Measurements from ENCODE around the gene TTC27. TPM values are rescaled to one million over a fixed set of nuclear protein-coding genes. Genes with fewer than 3 reads are reported as not detected.

TTC27 gene
- polyA plus RNA-seq, 3 donors = 4.0 to 4.8 (median 4.4) TPM

DNA sequence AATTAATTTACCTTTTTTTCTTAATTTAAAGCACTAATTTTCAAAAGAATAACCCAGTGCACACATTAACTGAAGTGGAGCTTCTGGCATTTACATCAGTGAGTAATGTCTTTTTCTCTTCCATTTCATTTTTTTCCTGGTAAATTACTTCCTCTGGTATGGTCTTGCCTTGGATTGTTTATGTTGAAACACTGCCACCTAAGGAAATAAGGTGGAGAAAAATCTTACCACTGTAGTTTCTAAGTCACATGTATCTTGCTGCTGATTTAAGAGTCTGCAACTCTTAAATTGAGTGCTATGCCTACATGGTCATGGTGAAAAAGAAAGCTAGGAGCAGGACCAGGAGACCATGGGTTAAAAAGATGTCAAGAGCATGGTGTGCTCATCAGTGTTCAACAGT is 51.0 kb downstream of the TTC27 start:
- intact Hi-C loops (cut with micrococcal nuclease) = no loop called here
- no peaks in the 10 kb centered on the region for H3K79me2 ChIP-seq (ENCODE audit: insufficient read depth, low read length)
- H3K9ac ChIP-seq (ENCODE audit: insufficient read depth, low read length, poor library complexity, severe bottlenecking) = no peak overlapping the region
- Mint-ChIP-seq H3K36me3 (peaks cover 31 to 49% of the 10 kb centered on the region in 2 donors), H3K27me3 (ENCODE audit: low read depth in 3 of 3) (no peaks in the 10 kb centered on the region), H3K4me3 (no peak overlapping the region), H3K27ac (no peak overlapping the region), H3K9me3 (peaks cover 0 to 5% (median 0%) of the 10 kb centered on the region in 7 donors), H3K4me1 (no peaks in the 10 kb centered on the region)
- no peaks in the 10 kb centered on the region for H4K20me1 ChIP-seq (ENCODE audit: insufficient read depth, low read length)
- H3K4me2 ChIP-seq (replicated peaks; ENCODE audit: extremely low read depth, low read length, poor library complexity, severe bottlenecking) = no peak overlapping the region
- no peaks in the 10 kb centered on the region for H3K9me3 ChIP-seq (replicated peaks in 1 of 2; ENCODE audit: control insufficient read depth in 1 of 2, insufficient read depth in 1 of 2, low read length in 2 of 2)
- TF ChIP-seq, protein P1, sequence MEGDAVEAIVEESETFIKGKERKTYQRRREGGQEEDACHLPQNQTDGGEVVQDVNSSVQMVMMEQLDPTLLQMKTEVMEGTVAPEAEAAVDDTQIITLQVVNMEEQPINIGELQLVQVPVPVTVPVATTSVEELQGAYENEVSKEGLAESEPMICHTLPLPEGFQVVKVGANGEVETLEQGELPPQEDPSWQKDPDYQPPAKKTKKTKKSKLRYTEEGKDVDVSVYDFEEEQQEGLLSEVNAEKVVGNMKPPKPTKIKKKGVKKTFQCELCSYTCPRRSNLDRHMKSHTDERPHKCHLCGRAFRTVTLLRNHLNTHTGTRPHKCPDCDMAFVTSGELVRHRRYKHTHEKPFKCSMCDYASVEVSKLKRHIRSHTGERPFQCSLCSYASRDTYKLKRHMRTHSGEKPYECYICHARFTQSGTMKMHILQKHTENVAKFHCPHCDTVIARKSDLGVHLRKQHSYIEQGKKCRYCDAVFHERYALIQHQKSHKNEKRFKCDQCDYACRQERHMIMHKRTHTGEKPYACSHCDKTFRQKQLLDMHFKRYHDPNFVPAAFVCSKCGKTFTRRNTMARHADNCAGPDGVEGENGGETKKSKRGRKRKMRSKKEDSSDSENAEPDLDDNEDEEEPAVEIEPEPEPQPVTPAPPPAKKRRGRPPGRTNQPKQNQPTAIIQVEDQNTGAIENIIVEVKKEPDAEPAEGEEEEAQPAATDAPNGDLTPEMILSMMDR (IDR thresholded peaks at IDR 0.05) = no peak
- DNase-seq = no peak
- H3K4me3 ChIP-seq (replicated peaks in 1 of 3; ENCODE audit: low read depth in 2 of 3, low read length in 3 of 3) = no peak overlapping the region
- no peak overlapping the region for H2AFZ ChIP-seq (ENCODE audit: insufficient read depth, low read depth, low read length, poor library complexity, severe bottlenecking)
- H3K27me3 ChIP-seq (ENCODE audit: control insufficient read depth in 2 of 2, insufficient read depth in 2 of 2, low read length in 2 of 2) = no peaks in the 10 kb centered on the region
- no peaks in the 10 kb centered on the region for H3K4me1 ChIP-seq (ENCODE audit: control insufficient read depth in 1 of 2, insufficient read depth in 2 of 2, low read length in 2 of 2)
- H3K36me3 ChIP-seq (replicated peaks in 1 of 2; ENCODE audit: control insufficient read depth in 1 of 2, insufficient read depth in 2 of 2, low read length in 2 of 2) = peaks cover 15 to 41% of the 10 kb centered on the region in 2 donors
- H3K27ac ChIP-seq (ENCODE audit: low read depth in 1 of 2, low read length in 2 of 2) = no peak overlapping the region

DNA sequence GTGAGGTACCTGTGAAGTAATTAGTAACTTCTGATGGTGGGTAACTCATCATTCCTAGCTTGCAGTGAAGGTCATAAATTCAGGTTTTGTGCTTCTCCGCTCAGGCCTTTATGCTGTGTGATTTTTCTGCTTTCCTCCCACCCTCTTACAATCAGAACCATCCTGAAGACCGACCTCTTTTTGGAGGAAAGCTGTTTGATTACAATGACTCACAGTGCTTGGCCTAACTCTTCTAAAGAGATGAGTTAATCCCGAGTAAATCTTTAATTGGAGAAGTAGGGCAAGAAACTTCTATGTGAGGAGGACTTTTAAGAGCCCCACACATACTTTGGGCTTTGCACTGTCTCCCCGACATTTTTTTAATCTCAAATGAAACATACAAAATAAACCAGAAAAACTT is 53.1 kb downstream of the TTC27 start:
- Histone ChIP-seq H3K4me3 (replicated peaks in 1 of 3; ENCODE audit: low read depth in 2 of 3, low read length in 3 of 3) (no peak overlapping the region), H3K9me3 (replicated peaks in 1 of 2; ENCODE audit: control insufficient read depth in 1 of 2, insufficient read depth in 1 of 2, low read length in 2 of 2) (no peaks in the 10 kb centered on the region), H3K27me3 (ENCODE audit: control insufficient read depth in 2 of 2, insufficient read depth in 2 of 2, low read length in 2 of 2) (no peaks in the 10 kb centered on the region), H3K9ac (ENCODE audit: insufficient read depth, low read length, poor library complexity, severe bottlenecking) (no peak overlapping the region), H3K4me2 (replicated peaks; ENCODE audit: extremely low read depth, low read length, poor library complexity, severe bottlenecking) (no peak overlapping the region), H3K36me3 (replicated peaks in 1 of 2; ENCODE audit: control insufficient read depth in 1 of 2, insufficient read depth in 2 of 2, low read length in 2 of 2) (peaks cover 15 to 25% of the 10 kb centered on the region in 2 donors), H3K79me2 (ENCODE audit: insufficient read depth, low read length) (no peaks in the 10 kb centered on the region), H3K4me1 (ENCODE audit: control insufficient read depth in 1 of 2, insufficient read depth in 2 of 2, low read length in 2 of 2) (no peaks in the 10 kb centered on the region), H2AFZ (ENCODE audit: insufficient read depth, low read depth, low read length, poor library complexity, severe bottlenecking) (no peak overlapping the region), H4K20me1 (ENCODE audit: insufficient read depth, low read length) (no peaks in the 10 kb centered on the region), H3K27ac (ENCODE audit: low read depth in 1 of 2, low read length in 2 of 2) (no peak overlapping the region)
- Mint-ChIP-seq H3K9me3 (peaks cover 0 to 5% (median 0%) of the 10 kb centered on the region in 7 donors), H3K4me3 (no peak overlapping the region), H3K4me1 (no peaks in the 10 kb centered on the region), H3K27ac (no peak overlapping the region), H3K36me3 (peaks cover 24 to 44% of the 10 kb centered on the region in 2 donors), H3K27me3 (ENCODE audit: low read depth in 3 of 3) (no peaks in the 10 kb centered on the region)
- TF ChIP-seq, protein P1 (IDR thresholded peaks at IDR 0.05) = no peak
- DNase-seq = no peak
- no CpG with 5 or more reads among the region's 4 CpGs for WGBS (ENCODE audit: insufficient coverage)
- intact Hi-C loops (cut with micrococcal nuclease) = no loop called here
